Measurements from ENCODE around the gene ATG13. TPM values are rescaled to one million over a fixed set of nuclear protein-coding genes. Genes with fewer than 3 reads are reported as not detected.

ATG13 gene
- total and polyA plus RNA-seq, 2 of the 8 experiments (the other 6 are each of a cell fraction or from before 2014, with no cell fraction given), result 65.0 to 77.4 TPM

DNA sequence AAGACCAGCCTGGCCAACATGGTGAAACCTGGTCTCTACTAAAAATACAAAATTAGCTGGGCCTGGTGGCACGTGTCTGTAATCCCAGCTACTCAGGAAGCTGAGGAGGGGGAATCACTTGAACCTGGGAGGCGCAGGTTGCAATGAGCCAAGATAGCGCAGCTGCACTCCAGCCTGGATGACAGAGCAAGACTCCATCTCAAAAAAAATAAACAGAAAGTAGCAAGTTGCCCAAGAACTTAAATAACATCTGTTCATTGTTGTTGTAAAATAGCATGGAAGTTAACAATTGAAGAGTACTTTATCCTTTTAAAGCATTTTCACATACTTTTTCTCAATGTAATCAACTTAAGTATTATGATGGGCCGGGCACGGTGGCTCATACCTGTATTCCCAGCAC lies 29.2 kb upstream of the ATG13 start (continued):
- TF ChIP-seq HDAC2 (IDR thresholded peaks at IDR 0.05; ENCODE audit: borderline replicate concordance in 1 of 2, low read depth in 2 of 2, low read length in 2 of 2) (no peak), PHF8 (conservative IDR thresholded peaks at IDR 0.05; ENCODE audit: low read depth, low read length) (no peak)

Data from H1 (cell line).